HG03378 (cell line): ENCODE results near the gene CCNB1IP1.
A peak's percentile ranks its signal among the peaks of the same experiment; 100 is the strongest.
"Not testable (repeated sequence)": the region's sequence is repeated elsewhere in the genome, so short reads cannot be mapped to it uniquely, and the experiment has no call there.

Experiments
- ATAC-seq: cut with Tn5 transposase; IDR thresholded peaks from one replicate; pipeline ENCODE4 v1.9.1; 2021; ENCODE audit warnings: mild to moderate bottlenecking, moderate library complexity; ENCODE audit not compliant: unreplicated experiment

Gene CCNB1IP1

DNA sequence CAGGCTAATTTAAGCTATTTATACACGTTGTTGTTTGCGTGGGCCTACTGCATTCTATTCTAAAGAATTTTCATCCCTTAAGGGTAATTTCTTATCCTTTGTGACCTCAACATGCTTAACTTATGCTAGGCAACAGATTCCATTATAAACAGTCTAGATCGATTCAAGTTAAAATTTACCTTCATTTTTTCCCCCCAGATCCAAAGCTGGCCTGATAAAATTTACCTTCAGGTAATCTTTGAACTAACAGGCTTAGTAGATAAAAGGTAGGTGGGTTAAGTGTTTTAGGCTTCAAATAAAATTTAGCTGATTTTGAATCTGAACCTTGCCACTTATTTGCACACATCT is 389 bp upstream of the CCNB1IP1 start:
- ATAC-seq, result no peak

DNA sequence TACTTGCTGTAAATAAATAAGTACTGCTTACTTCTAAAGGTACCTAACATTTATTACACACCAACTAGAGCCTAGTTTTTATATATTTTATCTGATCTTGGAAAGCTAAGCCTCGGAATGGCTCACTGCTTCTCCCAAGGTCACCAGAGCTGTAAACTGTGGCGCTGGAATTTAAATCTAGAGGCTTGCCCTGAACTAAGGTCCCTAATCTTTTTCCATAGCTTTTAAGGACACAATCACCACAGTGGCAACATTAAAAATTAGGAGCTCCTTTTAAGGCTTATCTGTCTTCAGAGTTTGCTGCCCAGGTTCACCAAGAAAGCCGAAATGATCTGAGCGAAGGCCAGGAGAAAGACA is 670 bp downstream of the CCNB1IP1 start:
- ATAC-seq, result no peak

DNA sequence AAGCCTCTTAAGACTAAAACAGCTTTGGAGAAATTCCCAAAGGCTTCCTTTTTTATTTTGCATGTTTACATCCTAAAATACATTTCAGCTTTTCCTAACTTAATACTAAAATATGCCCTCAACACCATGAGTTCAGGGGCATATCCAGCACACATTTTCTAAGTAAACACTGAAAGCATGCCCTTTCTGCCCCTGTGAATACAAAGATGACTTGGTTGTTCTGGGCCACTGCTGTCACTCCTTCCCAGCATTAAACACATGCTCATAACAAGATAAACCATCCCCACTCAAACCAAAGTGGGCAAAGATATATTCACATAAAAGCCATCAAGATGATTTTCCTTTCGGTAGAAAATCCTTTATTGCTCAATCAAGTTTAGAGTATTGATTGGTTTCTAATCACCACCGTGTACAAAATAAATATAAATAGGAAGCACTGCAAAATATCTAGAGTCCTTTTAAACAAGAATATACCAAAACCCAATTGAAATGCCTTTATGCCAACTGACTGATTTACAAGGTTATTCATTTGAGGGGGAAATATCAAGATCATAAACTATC is 1.9 kb downstream of the CCNB1IP1 start:
- ATAC-seq, result no peak

DNA sequence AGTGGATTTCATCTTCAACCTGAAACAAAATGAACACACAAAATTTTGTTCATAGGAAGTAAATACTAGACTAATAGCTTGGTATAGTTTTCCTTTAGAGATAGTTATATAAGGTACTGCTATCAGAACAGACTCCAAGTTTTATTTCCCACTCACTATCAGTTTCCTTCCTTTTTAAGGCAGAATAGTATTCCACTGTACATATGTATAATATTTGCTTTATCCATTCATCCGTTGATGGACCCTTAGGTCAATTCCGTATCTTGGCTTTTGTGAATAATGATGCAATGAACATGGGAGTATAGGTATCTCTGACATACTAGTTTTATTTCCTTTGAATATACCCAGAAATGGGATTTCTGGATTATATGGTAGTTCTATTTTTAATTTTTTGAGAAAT is 3.7 kb downstream of the CCNB1IP1 start:
- no peak for ATAC-seq

DNA sequence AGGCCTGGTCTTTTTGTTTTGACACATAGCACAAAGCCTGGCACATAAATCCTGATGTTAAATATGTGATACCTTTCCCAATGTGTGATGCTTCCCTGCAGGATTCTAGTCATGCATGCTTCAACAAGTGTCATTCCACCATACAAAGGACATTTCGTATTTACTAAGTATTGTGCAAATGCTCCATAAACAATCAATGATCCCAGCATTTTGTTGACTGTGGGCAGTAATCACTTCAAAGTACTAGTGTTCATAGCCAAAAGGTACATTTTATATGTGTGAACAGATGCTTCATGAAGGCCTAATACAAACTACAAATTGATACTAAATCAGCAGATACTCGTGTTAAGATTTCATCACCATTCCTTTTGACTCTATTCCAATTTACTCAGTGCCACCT is 4.4 kb downstream of the CCNB1IP1 start:
- no peak for ATAC-seq

DNA sequence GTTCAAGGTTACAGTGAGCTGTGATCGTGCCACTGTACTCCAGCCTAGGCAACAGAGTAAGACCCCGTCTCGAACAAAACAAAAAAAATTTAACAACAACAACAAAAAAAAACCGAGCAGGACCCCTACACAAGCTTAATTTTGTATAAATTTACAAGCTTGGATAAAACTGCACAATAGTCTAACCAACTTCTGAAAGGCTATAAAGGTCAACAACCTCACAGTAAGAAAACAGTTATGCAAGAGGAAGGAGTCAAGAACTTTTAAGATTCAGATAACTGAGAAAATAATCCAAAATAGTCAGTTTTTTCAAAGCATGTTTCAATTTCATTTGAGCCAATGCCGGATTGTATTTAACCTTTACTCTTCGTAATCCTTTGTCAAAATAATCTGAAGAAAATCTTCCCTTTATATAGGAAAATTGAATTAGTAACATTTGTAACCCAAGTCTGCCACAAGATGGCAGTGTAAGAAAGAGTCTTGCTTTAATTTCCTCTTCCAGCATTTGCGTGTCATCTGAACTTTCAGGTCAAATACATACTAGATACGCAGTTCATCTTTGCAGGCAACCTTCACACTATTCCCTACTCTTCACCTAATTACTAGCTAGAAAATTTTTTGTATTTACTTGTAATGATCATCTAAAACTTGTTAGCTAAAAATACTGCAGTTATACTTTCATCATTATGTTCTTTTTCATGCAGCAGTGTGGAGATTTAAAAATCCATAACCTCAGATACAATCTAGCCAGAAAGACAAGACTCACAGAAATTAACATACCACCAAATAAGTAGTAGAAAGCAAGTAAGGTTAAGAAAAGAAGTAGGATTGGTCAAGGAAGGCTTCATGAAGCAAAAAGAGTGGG is 5.8 kb downstream of the CCNB1IP1 start:
- peak; percentile 69 for ATAC-seq

DNA sequence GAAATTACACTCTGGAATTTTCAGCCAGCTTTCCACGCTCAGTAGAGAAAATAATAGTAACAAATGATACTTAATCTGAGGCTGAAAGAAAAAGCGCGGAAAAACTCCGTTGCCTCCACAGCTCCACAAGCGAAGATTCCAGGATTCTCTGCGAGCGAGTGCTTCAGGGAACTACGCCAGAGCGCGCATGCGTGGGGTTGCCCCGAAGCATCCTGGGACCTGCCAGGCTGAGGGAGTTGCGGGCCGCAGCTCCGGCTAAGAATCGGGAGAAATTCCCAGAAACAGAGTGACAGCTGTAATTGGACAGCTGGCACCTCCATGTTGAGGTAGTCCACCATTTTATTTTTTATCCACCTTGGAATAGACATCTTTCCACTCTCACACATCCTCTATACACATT is 15.4 kb downstream of the CCNB1IP1 start:
- no peak for ATAC-seq

DNA sequence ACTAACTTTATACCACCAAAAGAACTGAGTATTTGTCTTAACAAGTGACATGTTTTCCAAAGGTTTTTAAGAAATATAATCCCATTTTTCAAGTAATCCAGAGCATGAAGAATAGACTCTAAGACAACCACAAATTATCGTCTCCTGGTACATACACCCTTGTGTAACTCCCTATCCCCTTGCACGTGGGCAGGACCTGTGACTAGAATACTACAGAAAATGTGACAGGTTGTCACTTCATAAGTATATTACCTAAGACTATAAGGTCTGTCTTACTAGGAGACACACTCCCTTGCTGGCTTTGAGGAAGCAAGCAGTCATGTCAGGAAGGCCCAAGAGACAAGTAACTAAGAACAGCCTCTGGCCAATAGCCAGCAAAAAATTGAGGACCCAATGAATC is 19.1 kb downstream of the CCNB1IP1 start:
- ATAC-seq, result no peak

DNA sequence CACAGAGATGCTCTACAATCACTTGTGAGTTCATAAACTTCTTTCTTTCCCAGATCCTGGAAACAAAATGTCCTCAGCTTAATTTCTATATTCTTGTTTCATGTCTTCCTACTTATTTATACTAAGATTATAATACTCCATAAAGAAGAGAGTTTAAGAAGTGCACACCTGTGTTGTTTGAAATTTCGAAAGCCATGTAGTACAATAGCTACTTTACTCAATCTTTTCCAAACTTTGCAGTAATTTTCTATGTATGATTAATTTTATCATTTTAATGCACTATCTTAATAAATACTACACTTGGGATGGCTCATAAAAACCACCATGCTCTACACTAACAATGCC is 27.0 kb downstream of the CCNB1IP1 start:
- no peak for ATAC-seq

DNA sequence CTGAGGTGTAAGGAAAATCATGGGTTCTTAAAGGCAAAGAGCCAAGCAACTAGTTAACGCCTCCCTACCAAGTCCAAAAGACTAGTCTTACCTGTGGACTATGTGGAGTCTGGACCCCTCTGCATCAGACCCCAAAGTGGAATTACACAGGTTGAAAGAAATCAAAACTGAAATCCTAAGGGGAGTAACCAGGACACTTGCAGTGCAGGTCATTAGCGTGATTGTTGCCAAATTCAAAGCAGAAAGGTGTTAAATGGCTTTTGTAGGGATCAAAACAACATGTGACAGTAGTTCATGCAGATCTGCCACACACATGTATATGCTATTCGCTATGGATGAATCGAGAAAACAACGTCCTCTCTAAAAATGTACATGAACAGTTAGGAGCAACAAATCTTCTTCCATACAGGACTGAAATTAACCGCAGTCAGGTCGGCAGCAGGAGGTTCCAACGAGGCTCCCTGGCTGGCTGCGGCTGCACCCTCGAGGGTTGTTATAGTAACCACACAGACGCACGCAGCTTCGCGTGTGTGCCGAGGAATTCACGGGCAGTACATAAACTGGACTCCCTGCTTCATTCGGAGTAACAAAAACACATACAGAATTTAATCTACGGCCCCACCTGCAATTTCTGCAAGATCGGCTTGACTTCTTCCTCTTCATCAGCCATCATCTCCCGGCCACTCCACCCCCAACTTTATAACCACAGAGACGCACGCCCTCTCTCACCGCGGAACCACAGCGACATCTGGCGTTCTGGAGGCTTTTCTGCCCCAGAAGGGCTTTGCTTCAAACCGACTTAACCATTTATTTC is 27.6 kb downstream of the CCNB1IP1 start, which contains the start of gene TTC5:
Gene TTC5, minus strand, starts transcription at position 687 of the 814 bp plus-strand sequence. Its CDS starts 14 bp downstream, at position 673.
- ATAC-seq, result peak; percentile 91

DNA sequence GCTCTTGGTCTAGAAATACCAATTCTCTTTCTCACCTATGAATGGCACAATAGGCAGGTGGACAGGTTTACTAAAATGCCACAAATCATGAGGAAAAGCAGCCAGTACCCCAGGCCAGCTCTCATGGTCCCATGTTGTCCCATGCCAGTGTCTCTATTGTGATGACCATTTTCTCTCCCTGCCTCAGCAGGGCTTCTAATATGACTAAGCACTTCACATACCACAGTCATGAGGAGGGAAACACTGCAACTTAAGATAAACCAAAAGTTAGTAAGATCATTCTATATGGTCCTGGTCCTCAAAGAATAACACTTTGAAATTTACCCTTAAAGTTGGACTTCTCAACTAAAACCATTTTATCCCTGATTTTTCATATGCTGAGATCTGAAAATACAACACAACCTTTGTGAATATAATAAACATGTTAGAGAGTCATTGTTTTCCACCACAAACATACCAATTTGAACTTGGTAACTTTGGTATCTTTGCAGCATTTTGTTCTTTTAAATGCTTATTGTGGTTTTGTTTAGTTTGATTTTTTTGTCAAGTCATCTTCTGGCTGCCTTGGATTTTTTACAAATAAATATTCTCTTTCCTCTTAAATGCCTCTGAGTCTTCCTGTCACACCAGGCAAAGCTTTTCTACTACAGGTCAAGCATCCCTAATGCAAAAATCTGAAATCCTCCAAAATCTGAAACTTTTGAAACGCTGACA is 30.9 kb downstream of the CCNB1IP1 start:
- no peak for ATAC-seq

DNA sequence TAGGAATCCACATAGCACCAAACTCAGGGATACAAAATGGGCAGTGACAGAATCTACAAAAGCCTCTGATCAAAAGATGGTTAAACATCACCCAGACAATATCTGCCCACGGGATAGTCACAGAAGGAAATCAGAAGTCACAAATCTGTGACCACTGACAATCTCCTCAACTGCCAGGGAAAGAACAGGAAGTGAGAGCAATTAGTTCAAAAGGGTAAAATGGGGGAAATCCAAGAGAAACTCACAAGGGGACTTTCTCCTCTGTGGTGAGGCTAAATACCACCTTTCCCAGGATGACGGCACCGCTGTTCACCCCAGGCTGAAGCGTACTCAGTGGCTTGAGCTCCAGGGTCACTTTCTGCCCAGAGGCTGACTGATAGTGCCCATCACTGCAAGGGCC is 38.0 kb downstream of the CCNB1IP1 start:
- peak; percentile 91 for ATAC-seq

DNA sequence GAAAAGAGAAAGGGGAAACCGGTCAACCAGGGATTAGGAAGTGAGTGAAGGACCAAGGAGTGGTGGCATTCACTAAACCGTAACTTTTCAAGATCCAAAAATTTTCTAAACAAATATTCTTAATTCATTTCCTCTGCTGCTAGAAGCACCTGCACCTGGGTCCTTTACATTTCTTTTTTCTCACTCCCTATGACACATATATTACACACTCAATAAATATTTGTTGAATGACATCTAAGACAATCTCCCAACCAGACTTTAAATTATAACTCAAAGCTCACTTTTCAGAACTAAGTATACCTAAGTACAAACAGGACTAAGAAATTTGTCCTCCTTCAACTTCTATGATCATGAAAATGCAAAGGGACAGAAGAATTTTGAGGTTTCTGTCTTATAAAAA is 38.4 kb downstream of the CCNB1IP1 start:
- ATAC-seq, result no peak

DNA sequence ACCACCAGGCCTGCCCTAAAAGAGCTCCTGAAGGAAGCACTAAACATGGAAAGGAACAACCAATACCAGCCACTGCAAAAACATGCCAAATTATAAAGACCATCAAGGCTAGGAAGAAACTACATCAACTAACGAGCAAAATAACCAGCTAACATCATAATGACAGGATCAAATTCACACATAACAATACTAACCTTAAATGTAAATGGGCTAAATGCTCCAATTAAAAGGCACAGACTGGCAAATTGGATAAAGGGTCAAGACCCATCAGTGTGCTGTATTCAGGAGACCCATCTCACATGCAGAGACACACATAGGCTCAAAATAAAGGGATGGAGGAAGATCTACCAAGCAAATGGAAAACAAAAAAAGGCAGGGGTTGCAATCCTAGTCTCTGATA is 51.1 kb downstream of the CCNB1IP1 start:
- ATAC-seq, result not testable (repeated sequence)

DNA sequence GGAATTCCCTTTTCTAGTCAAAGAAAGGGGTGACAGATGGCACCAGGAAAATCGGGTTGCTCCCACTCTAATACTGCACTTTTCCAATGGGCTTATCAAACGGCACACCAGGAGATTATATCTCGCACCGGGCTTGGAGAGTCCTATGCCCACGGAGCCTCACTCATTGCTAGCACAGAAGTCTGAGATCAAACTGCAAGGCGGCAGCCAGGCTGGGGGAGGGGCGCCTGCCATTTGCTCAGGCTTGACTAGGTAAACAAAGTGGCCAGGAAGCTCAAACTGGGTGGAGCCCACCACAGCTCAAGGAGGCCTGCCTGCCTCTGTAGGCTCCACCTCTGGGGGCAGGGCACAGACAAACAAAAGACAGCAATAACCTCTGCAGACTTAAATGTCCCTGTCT is 52.8 kb downstream of the CCNB1IP1 start:
- ATAC-seq, result not testable (repeated sequence)

DNA sequence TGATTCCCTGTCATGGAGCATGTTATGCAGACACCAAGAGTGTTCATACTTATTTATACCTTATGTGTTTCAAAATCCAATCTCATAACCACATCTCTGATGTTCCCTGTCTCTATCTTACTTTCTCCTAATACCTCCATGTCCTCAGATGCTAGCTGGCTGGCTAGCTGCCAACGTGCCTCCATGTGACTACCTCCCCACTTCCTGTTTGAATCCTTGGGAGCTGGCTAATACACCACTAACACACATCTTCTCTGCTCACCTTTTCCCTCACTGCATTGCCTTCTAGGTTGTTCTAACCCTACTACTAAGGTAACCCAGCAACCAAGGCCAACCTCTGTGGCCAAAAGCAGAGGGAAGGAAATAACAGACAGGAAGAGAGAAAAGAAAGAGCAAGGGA is 54.7 kb downstream of the CCNB1IP1 start:
- no peak for ATAC-seq

DNA sequence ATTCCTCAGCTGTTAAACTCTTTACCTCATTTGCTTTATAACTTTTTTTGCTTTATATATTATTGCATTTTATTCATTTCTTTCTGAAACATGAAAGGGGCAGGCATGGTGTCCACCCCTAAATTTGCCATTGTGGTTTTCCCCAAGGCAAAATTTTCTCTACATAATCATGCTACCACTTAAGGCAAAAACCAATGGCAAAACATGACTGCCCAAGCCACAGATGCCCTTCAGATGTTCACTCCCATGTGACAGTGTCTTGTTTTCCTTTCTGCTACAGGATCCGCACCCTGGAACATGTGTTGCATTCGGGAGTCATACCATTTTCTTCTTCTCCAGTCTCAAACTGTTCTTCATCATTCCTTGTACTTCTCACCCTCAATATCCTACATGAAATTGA is 55.7 kb downstream of the CCNB1IP1 start:
- ATAC-seq, result no peak

DNA sequence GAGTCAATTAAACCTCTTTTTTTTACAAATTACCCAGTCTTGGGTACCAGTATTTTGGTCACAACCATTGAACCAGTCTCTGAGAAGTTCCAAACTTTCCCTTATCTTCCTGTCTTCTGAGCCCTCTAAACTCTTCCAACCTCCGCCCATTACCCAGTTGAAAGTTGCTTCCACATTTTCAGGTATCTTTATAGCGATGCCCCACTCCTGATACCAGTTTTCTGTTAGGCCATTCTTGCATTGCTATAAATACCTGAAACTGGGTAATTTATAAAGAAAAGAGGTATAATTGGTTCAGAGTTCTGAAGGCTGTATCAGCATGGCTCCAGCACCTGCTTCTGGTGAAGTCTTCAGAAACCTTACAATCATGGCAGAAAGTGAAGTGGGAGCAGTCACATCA is 59.0 kb downstream of the CCNB1IP1 start:
- no peak for ATAC-seq

DNA sequence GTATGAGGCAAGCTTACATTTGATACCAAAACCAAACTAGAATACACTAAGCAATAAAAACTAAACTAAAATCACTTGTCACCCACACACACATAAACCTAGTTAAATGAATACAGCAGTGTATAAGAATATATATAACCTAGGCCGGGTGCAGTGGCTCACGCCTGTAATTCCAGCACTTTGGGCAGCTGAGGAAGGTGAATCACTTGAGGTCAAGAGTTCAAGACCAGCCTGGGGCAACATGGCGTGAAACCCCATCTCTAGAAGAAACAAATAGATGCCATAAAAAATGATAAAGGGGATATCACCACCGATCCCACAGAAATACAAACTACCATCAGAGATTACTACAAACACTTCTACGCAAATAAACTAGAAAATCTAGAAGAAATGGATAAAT is 68.7 kb downstream of the CCNB1IP1 start:
- ATAC-seq, result not testable (repeated sequence)

DNA sequence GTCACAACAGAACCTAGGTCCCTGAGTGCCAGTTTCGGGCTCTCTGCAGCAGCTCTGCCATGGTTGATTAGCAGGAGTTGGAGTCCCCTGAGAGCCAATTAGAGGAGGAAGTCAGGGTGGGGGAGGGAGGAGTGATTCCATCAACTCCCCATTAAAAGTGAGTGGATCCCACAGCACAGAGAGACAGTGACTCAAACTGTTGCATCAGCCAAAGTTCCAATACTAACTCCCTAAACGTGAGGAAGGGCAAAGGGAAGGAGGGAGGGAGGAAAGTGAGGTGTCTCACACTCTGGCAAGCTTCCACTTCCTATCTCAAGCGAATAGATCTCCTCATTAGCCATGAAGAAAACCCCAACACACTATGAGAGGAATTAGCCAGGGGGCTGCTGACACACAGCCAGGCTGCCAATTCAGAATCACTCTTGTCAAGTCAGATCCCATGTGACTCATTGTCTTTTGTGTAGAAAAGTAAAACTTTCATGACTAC is 70.4 kb downstream of the CCNB1IP1 start:
- ATAC-seq, result no peak
